ENCODE data around the gene MGAM2.
"Not testable (repeated sequence)": the region's sequence is repeated elsewhere in the genome, so short reads cannot be mapped to it uniquely, and the experiment has no call there.

The MGAM2 gene

DNA sequence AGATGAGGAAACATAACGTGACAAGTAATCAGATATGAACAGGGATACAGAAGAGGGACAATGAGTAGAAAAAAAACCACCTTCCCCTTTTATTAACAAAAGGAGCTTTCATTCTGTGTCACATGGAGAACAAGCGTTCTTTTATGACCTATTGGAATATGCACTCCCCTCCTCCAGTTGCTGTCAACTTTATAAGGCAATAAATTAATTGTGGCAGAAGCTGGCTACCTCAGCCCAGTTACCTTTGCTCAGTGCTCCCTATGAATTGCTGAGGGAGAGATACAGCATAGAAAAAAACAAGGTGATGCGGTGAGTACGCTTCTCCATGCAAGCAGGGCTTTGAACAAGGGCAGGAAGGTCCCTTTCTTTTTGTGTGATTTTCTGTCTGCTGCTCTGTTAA lies at the start of gene MGAM2:
MGAM2 (plus strand) TSS at position 220 of the 400 bp plus-strand sequence. CDS start 5,156 bp downstream, outside the sequence.
- peak; percentile 83 for DNase-seq

DNA sequence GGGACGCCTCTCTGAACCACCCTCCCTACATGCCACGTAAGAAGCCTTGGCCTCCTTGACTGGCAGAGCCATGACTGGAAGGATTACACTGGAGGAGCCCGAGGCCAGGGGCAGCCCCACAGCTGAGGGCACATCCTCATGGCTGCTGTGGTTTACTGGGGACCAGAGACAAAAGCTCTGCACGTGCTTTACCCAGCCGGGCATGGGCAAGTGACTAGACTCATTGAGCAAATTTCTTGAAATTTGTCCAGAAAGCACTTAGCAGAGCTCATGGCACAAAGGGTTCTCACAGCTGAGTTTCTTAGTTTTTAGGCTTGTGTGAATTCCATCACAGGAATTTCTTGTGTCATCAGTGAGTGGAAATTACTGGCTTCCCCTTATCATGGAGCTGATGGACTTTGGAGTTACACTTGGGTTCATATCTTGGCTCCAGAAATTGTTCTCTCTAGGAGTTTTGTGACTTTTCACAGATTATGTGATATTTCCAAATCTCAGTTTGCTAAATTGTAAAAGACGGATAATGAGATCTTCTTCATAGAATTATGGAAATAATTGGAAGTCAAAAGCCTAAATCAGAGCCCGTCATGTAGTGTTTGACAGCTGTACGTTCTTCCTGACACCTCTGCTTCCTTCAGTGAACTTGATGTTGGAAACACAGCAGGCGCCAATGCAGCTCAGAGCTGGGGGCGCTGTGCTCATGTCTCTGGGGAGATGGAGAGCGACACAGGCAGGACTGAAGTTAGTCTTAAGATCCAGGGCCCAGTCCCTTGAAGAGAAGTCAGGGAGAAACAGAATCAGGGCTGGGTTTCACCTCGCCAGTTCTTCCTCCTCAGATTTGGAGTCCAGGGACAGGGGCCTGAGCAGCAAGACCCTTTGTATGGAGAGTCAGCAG lies 47.7 kb upstream of the MGAM2 start:
- no peak for DNase-seq

DNA sequence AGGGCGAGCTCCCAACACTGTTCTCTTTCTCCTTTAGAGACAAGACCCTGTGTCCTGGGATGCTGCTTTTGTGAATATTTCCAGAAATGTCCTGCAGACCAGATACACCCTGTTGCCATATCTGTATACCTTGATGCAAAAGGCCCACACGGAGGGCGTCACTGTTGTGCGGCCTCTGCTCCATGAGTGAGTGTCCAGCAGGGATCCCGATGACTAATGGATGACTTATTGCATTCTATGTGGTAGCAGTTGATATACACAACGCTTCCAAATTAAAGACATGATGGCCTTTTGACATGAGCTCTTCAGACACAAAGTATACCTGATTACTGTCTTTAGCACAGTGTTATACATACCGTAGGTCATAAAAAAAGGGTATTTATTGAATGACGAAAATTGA lies 45.0 kb upstream of the MGAM2 start:
- DNase-seq, result no peak

DNA sequence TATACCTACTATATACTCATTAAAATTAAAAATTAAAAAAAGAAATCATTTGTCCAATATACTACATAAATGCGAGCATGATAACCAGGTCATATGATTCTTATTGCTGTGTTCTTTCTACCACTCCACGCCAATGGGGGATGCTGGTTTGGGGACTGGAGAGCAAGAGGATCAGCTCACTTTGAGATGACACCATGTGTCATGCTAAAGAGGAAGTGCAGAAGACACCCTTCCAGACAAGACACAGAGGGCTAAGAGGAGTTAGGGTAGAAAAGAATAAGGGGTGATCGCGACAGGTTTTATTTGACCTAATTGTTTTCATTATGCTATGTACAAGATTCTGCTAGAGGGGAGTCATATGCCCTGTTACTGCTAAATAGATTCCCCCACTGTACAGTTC lies 33.8 kb upstream of the MGAM2 start:
- no peak for DNase-seq

DNA sequence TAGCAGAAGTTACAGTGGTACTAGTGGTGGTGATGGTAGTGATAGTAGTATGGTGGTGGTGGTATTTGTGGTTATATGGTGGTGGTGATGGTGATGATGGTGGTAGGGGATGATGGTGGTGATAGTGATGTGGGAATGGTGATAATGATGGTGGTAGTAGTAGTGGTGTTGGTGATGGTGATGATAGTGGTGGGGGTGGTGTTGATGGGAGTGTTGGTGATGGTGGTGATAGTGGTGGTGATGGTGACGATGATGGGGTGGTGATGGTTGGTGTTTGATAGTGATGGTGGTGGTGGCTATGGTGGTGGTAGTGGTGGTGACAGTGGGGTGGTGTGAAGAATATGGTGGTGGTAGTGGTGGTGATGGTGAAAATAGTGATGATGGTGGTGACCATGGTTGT lies 27.9 kb upstream of the MGAM2 start:
- DNase-seq, result no peak

DNA sequence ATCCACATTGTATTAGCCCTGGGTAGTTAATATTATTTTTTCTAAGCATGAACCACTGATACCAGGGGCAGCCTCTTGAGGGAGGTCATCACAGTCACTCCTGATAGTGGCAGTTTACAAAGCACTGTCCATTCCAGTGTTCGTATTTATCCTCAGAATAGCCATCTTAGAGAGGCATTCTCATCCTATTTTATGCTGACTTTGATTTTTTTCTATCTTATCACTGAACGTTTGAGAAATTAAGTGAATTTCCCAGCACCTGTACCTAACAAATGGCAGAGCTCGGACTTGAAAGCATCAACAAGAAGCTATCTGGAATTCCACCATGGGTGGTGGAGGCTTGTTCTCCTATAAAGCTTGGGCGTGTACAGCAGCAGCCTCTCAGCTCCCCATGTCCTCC lies 26.1 kb upstream of the MGAM2 start:
- DNase-seq, result no peak

DNA sequence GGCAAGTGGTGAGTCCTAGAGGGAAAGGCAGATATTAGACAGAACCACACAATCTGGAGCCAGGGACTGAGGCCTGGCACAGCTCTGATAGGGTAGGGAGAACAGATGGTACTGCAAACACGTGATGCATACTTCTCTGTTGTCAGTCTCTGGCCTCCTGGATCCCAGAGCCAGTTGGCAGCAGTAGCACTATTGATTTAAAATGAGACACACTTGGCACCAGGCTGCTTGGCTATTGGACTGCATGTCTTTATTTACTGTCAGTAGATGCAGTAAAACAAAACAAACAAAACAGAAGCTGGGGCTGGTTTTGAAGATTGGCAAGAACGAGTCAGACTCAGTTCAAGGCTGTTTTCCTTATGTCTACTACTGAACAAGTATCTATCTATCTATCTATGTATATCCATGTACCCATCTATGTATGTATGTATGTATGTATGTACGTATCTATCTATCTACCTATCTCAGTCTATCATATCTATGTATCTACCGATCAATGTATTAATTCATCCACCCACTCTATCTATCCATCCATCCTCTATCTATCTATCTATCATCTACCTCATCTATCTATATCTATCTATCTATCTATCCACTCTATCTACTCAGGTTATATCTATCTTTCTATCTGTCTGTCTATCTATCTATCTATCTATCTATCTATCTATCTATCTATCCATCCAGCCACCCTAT lies 23.4 kb upstream of the MGAM2 start:
- DNase-seq, result no peak

DNA sequence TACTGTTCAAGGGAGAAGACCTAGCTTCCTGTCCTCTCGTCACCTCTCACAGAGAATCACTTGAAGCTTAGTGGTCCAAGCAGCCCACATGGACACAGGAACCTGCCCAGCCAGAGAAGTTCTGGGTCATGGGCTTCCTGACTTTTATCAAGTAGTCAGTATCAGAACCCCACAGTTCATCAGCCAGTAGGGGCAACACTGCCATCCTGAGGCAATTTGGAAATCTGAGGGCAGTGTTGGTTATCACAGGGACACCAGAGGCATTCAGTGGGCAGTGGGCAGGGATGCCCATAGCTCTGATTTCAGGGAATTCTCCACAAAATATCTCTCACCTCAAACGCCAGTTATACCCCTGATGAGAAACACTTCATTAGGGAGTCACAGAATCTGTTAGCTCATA lies 22.5 kb upstream of the MGAM2 start:
- DNase-seq, result no peak

DNA sequence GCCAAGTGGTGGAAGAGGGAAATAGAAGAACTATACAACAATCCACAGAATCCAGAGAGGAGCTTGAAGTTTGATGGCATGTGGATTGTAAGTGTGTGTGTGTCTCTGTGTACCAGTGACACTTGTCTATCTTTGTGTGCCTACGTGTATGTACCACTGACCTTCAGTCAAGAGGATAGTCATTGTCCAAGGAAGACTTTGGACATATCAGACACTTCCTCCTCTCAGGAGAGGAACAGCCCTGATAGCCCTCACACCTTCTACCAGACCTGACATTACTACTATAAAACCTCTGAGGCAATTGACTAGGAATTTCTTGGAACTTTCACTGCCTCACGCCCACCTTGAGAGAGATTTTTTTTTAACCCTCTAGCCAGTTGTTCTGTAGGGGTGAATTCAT lies 19.6 kb upstream of the MGAM2 start:
- no peak for DNase-seq

DNA sequence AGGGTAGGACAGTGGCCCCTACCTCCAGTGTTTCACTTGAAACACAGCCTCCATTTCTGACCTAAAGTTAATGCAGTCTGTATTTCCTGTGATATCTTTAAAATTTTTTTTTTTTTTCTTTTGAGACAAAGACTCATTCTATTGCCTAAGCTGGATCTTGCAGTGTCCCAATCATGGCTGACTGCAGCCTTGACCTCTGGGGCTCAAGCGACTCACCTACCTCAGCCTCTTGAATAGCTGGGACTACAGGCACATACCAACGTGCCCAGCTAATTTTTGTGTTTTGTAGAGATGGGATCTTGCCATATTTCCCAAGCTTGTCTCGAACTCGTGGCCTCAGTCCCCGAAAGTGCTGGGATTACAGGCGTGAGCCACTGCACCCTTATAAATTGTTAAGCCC lies 16.7 kb upstream of the MGAM2 start:
- DNase-seq, result no peak

DNA sequence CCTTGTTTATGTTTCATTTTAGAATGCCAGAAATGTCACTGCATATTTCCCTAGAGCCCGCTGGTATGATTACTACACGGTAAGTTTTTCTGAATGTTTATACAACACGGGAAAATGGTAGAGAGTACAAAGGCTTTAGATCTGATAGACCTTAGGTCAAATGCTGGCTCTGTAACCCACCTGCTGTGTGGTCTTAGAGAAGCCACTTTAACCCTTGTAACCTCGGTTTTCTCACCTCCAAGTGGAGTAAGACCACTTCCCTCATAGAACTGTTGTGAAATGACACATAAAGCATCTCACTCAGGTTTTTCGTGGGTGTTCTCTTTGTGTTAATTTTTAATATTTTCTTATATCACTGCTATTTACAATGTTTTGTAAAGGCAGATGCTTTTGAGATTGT lies 13.9 kb upstream of the MGAM2 start:
- DNase-seq, result no peak

DNA sequence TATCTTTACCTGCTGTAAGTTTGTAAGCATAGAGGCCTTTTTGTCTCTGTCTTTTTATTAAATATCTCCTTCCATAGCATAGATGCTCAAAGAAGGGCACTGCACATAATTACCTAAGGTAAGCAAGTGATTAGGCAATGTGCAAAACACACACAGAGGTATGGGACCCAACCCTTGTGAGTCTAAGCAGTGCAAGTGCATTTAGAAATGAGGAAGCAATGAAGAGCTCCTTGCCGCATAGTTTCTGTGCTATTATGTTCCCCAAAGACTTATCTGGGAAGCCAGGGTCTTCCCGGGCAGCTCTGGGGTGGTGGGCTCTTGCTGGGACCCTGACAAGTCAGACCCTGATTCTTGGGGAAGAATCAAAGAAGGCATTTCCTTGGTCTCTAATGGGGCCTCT lies 13.5 kb upstream of the MGAM2 start:
- no peak for DNase-seq

DNA sequence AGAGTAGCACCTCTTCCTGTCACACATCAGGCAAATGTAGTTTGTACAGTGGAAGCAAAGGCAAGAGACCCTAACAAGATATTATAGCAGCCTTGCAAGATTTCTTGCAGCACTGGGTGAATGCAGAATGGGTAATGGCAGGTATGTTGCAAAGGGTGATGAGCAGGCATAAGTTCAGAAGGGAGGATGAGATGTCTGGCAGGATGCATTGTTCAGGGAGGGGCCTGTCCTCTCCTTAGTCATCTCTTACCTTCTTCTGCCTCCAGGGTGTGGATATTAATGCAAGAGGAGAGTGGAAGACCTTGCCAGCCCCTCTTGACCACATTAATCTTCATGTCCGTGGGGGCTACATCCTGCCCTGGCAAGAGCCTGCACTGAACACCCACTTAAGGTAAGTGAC lies 12.2 kb upstream of the MGAM2 start:
- DNase-seq, result not testable (repeated sequence)

DNA sequence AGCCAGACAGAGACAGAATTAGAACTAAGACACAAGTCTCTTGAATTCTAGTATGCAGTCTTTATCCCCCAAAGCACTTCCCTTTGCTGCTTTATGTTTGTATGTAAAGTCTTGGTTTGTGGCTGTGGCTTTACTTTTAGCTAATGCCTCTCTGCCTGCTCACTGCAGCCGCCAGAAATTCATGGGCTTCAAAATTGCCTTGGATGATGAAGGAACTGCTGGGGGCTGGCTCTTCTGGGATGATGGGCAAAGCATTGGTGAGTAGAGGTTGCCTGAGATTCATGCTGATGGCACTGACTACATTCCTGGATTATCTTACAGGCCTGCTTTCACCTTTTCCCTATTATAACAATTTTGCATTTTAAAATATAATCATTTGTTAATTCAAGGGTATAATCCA lies 10.9 kb upstream of the MGAM2 start:
- no peak for DNase-seq

DNA sequence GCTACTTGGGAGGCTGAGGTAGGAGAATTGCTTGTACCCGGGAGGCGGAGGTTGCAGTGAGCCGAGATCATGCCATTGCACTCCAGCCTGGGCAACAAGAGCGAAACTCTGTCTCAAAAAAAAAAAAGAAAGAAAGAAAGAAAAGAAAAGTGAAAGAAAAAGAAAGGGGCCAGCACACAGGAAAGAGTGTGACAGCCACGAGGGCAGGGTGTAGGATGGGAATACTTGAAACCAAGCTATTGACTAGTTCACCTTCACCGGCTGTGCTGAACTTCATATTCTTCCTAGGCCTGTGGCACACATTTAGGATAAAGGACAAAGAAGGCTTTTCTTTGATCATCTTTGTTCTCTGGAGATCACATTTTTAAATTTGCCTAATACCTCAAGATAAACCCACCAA lies 9.7 kb upstream of the MGAM2 start:
- DNase-seq, result not testable (repeated sequence)

DNA sequence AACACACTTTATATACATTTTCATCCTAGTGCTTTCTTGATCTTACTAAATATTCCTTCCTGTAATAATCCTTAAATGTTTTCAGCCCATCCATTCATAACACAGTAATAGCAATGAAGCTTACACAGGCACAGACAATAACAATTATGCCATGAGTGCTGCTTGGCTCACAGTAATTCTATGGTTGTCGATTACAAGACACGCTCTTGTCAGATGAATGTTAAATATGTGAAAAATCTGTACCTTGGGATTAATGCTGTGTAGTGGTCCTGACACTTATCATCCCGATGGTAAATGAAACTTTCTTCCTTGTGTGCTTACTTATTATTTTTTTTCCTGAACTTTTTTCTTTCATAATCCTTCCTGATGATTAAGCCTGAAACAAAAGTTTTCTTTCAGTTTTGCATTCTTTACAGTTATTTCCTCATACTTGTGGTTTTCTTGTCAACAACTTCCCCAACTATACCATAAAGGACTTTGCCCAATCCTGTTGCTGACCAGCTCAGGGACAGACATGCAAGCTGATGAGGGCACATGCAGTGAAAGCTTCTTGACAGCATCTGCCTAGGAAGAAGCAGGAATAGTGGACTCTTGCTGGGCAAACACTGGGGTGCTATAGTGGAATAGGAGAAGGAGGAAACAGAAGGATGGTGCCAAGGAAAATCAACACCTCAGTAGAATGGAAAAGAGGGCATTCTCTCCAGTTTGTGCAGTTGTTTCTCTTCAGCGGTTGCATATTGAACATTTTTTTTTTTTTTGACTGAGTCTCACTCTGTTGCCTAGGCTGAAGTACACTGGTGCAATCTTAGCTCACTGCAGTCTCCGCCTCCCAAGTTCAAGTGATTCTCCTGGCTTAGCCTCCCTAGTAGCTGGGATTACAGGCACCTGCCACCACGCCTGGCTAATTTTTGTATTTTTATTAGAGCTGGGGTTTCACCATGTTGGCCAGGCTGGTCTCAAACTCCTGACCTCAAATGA lies 6.7 kb upstream of the MGAM2 start:
- no peak for DNase-seq

DNA sequence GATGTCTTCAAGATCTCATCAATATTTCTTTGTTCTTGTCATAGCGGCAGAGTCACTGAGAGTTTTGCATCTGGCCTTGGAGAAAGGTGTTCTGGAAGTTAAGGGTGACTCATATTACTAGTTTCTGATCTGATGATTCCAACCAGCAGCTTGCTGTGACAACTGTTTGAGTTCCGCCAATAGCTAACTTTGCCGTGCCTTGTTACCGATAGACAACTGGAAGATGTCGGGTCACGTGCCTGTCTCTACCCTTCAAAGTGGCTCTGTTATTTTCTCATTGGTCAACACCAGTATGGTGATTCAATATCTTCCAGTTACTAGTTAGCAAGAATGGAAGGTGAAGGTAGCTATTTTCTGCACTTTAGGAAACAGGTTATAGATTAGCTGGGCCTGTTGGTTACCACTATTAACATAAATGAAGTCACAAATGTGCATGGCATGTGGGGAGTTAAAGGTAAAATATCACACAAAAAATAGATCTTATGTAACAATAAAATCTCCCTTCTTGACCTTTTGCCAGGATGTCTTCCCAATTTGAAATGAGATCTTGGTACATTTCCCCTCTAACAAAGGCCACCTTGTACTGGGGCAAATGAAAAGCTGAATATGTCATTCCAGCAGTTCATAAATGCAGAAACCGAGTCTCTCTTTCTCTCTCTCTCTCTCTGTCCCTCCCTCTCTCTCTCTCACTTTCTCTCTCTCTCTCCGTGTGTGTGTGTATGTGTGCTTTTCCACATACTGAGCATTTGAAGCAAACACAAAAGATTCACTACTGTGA lies 2.6 kb upstream of the MGAM2 start:
- no peak for DNase-seq

DNA sequence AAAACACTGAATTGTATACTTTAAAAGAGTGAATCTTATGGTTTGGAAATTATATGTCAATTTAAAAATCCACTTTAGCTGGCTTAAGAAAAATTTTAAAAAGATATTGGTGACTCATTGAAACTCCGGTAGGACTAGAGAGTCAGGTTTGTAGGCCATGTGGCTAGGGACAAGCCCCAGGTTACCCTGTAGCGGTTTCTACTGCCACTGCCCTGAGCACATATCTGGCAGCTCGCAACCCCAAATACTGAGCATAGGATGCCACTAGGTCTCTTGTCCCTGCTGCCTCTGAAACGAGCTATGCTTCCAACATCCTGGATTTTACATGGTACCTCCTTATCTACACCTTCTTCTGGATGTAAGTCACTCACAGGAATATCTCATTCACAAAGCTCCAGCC lies 1.4 kb upstream of the MGAM2 start:
- DNase-seq, result no peak

DNA sequence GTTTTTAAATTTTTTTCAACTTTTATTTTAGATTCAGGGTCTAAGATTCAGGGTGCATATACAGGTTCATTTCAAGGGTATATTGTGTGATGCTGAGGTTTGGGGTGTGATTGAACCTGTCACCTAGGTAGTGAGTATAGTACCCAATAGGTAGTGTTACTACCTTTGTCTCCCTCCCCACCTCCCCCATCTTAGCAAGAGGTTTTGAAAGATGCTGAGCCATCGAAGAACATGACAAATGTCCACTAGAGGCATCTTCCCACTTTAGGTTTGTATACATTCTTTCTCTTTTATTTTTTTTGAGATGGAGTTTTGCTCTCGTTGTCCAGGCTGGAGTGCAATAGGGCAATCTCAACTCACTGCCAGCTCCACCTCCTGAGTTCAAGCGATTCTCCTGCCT lies 880 bp upstream of the MGAM2 start:
- DNase-seq, result no peak

DNA sequence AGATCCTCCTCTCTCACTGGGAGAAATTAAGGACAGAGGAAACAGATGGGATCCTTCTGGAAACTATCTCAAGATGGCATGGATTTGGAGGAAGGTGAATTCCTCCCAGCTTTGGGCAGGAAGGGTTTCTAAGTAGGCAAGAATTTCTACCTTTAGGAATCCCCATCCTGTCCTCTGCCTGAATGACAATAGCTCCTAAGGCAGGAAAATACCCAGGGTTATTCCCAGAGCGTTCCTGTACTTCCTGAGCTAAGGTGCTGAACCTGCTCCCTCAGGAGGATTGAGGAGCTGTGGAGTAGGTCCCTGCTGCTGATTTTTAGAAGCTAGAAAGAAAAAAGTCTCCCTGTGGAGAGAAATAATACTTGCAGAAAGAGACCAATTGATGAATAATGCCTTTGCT lies 568 bp downstream of the MGAM2 start:
- no peak for DNase-seq

DNA sequence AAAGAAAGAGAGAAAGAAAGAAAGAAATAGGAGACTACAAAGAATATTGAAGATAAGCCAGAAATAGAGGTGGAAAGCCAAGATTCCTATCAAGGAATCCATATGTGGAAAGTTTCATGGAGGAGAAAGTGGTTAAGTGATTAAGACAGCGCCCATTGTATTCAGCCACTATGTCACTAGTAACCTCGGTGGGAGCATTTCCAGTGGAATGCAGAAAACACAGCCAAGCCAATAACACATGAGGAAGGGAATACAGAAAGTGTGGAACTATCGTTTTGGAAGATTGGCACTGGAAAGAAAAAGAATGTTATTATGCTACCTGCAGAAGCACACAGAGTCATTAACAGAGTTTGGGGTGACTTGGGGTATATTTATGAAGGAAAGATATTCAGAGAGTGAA lies 2.7 kb downstream of the MGAM2 start:
- no peak for DNase-seq

DNA sequence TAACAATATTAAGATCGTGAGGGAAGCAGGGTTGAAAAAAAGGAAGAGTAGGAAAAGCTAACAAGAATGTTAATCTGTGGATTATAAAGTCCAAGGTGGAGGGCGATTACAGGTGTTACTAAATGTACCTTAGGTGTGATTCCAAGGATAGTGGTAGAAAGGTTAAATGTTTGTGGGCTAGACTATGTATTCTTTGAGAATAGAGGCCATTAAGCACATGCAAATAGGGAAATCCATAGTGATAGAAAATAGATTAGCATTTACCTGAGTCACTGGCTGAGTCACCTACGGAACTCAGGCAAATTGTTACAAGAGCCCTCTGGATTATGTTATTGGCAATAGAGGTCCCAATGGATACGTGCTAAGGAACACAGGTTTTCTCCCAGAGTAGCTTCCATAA lies 9.0 kb downstream of the MGAM2 start:
- peak; percentile 43 for DNase-seq

Data from NCI-H526 treated with DMSO at 0.1 percent for 48 hours (cell line).